WTC11 (cell line): ENCODE results near the gene LRCH4.

Source experiments
- CBFB ChIP-seq: sonication (generic); formaldehyde crosslinking; IDR thresholded peaks from 2 replicates; pipeline ENCODE4 v1.8.1; 2022; ENCODE audit warnings: mild to moderate bottlenecking, low read depth, missing genetic modification reagents
- IRF2 ChIP-seq: sonication (generic); formaldehyde crosslinking; IDR thresholded peaks from 2 replicates; pipeline ENCODE4 v1.8.0; 2022; ENCODE audit warnings: low read depth, missing genetic modification reagents, borderline replicate concordance
- JAZF1 ChIP-seq: fragments of 250-450 bp; sonication (Bioruptor Pico); IDR thresholded peaks from 2 replicates; pipeline ENCODE4 v1.9.0; 2021; ENCODE audit warnings: moderate library complexity, mild to moderate bottlenecking, inconsistent platforms
- NFE2L1 ChIP-seq: sonication (generic); formaldehyde crosslinking; IDR thresholded peaks from 2 replicates; pipeline ENCODE4 v1.8.1; 2023; ENCODE audit warnings: missing genetic modification reagents
- TF ChIP-seq, protein P1 (sequence below): sonication (generic); formaldehyde crosslinking; IDR thresholded peaks from 2 replicates; pipeline ENCODE4 v1.8.0; 2022; ENCODE audit warnings: mild to moderate bottlenecking, missing genetic modification reagents
- TF ChIP-seq, protein P2 (sequence below): sonication (generic); formaldehyde crosslinking; IDR thresholded peaks from 2 replicates; pipeline ENCODE4 v1.8.1; 2023; ENCODE audit warnings: mild to moderate bottlenecking, missing genetic modification reagents, borderline replicate concordance
- TF ChIP-seq, protein P3 (sequence below): fragments of 200-600 bp; IDR thresholded peaks from 2 replicates; pipeline ENCODE4 v1.8.0; 2022; ENCODE audit warnings: antibody characterized with exemption
- TF ChIP-seq, protein P4 (sequence below): sonication (generic); formaldehyde crosslinking; IDR thresholded peaks from 2 replicates; pipeline ENCODE4 v1.8.1; 2023; ENCODE audit warnings: mild to moderate bottlenecking, missing genetic modification reagents, moderate library complexity

DNA sequence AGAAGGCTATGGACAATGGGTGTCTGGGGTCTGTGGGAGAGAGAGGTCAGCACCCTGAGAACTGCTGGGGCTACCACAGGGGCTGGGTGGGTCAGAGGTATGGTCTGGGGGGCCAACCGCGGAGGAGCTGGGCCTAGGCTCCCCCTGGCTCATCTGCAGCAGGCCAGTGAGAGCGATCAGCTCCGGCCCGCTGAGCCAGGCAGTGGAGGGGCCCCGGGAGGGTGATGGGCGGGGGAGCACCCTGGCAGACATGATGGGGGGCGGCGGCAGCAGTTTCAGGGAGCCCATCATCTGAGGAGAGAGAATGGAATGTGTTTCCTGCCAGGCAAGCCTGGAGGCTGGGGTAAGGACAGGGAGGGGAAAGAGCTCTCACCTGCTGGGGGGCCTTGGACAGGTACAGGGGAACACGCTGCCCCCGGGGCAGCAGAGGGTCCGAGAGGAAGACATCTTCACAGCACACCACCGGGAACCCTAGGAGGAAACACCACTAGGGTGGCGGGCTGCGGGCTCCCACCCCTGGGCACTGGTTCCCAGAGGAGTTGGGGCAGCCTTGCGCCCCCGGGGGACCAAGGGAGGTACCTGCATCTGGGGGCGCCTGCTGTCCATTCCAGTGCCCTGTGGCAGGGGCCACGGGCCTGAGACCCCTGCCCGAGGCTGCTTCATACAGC, 13.5 kb downstream of the LRCH4 start:
- TF ChIP-seq, protein P1, sequence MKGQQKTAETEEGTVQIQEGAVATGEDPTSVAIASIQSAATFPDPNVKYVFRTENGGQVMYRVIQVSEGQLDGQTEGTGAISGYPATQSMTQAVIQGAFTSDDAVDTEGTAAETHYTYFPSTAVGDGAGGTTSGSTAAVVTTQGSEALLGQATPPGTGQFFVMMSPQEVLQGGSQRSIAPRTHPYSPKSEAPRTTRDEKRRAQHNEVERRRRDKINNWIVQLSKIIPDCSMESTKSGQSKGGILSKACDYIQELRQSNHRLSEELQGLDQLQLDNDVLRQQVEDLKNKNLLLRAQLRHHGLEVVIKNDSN (CRISPR knock-in tag) = no peak
- no peak for TF ChIP-seq NFE2L1
- TF ChIP-seq, protein P2, sequence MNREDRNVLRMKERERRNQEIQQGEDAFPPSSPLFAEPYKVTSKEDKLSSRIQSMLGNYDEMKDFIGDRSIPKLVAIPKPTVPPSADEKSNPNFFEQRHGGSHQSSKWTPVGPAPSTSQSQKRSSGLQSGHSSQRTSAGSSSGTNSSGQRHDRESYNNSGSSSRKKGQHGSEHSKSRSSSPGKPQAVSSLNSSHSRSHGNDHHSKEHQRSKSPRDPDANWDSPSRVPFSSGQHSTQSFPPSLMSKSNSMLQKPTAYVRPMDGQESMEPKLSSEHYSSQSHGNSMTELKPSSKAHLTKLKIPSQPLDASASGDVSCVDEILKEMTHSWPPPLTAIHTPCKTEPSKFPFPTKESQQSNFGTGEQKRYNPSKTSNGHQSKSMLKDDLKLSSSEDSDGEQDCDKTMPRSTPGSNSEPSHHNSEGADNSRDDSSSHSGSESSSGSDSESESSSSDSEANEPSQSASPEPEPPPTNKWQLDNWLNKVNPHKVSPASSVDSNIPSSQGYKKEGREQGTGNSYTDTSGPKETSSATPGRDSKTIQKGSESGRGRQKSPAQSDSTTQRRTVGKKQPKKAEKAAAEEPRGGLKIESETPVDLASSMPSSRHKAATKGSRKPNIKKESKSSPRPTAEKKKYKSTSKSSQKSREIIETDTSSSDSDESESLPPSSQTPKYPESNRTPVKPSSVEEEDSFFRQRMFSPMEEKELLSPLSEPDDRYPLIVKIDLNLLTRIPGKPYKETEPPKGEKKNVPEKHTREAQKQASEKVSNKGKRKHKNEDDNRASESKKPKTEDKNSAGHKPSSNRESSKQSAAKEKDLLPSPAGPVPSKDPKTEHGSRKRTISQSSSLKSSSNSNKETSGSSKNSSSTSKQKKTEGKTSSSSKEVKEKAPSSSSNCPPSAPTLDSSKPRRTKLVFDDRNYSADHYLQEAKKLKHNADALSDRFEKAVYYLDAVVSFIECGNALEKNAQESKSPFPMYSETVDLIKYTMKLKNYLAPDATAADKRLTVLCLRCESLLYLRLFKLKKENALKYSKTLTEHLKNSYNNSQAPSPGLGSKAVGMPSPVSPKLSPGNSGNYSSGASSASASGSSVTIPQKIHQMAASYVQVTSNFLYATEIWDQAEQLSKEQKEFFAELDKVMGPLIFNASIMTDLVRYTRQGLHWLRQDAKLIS (CRISPR knock-in tag) = no peak
- TF ChIP-seq, protein P3, sequence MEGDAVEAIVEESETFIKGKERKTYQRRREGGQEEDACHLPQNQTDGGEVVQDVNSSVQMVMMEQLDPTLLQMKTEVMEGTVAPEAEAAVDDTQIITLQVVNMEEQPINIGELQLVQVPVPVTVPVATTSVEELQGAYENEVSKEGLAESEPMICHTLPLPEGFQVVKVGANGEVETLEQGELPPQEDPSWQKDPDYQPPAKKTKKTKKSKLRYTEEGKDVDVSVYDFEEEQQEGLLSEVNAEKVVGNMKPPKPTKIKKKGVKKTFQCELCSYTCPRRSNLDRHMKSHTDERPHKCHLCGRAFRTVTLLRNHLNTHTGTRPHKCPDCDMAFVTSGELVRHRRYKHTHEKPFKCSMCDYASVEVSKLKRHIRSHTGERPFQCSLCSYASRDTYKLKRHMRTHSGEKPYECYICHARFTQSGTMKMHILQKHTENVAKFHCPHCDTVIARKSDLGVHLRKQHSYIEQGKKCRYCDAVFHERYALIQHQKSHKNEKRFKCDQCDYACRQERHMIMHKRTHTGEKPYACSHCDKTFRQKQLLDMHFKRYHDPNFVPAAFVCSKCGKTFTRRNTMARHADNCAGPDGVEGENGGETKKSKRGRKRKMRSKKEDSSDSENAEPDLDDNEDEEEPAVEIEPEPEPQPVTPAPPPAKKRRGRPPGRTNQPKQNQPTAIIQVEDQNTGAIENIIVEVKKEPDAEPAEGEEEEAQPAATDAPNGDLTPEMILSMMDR = no peak
- TF ChIP-seq, protein P4, sequence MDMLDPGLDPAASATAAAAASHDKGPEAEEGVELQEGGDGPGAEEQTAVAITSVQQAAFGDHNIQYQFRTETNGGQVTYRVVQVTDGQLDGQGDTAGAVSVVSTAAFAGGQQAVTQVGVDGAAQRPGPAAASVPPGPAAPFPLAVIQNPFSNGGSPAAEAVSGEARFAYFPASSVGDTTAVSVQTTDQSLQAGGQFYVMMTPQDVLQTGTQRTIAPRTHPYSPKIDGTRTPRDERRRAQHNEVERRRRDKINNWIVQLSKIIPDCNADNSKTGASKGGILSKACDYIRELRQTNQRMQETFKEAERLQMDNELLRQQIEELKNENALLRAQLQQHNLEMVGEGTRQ (CRISPR knock-in tag) = no peak
- no peak for TF ChIP-seq IRF2 (CRISPR knock-in tag)
- no peak for TF ChIP-seq CBFB (CRISPR knock-in tag)
- TF ChIP-seq JAZF1 (CRISPR knock-in tag) = no peak
